Esophagus muscularis mucosa (tissue), 3 donors: ENCODE results near the gene MAS1L.

ENCODE experiments used
- POLR2AphosphoS5 ChIP-seq, 2 donors: sonication (generic); formaldehyde crosslinking; IDR thresholded peaks; one replicate each; pipeline ENCODE4 v1.6.1; 2017; ENCODE audit warnings: antibody characterized with exemption in 2 of 2
- TF ChIP-seq, protein P1 (sequence below), 3 experiments: fragments of 200-600 bp in 2 of 3; fragments of 450-650 bp in 1 of 3; sonication (generic) in 2 of 3; IDR thresholded peaks; one replicate each; pipeline ENCODE4 v1.5.1; 2017 to 2019; ENCODE audit warnings: antibody characterized with exemption in 3 of 3, mild to moderate bottlenecking in 2 of 3, moderate library complexity in 1 of 3

DNA sequence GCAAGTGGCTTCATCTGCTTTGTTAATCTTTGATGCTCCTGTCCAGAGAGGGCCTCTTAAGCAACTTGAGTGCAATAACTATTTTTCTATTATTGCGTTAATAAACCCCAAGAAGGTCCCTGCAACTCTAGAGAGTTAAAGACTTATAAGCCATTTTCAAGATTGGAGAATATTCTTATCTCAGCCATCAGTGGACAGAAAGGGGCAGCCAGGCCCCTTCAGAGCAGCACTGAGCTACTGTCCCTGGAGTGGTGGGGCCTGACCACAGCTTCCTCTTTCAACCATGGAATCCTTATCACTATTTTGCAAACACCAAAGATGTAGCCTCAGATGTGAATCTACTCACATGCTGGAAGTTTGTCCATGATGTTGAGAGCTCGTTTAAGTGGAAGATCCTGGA, 2.8 kb upstream of the MAS1L start:
- TF ChIP-seq, protein P1, sequence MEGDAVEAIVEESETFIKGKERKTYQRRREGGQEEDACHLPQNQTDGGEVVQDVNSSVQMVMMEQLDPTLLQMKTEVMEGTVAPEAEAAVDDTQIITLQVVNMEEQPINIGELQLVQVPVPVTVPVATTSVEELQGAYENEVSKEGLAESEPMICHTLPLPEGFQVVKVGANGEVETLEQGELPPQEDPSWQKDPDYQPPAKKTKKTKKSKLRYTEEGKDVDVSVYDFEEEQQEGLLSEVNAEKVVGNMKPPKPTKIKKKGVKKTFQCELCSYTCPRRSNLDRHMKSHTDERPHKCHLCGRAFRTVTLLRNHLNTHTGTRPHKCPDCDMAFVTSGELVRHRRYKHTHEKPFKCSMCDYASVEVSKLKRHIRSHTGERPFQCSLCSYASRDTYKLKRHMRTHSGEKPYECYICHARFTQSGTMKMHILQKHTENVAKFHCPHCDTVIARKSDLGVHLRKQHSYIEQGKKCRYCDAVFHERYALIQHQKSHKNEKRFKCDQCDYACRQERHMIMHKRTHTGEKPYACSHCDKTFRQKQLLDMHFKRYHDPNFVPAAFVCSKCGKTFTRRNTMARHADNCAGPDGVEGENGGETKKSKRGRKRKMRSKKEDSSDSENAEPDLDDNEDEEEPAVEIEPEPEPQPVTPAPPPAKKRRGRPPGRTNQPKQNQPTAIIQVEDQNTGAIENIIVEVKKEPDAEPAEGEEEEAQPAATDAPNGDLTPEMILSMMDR (IDR thresholded peaks at IDR 0.05) = no peak
- TF ChIP-seq POLR2AphosphoS5 (IDR thresholded peaks at IDR 0.05) = no peak
